Eye (tissue), 1 donor: ENCODE data around the gene PRX.

Source experiments
- DNase-seq: peaks from one replicate; pipeline ENCODE4 v3.0.0-alpha.2; 2015

The PRX gene

GRCh38 chr19:40363069-40363468 lies 50.1 kb downstream of the PRX start:
- DNase-seq = no peak

DNA sequence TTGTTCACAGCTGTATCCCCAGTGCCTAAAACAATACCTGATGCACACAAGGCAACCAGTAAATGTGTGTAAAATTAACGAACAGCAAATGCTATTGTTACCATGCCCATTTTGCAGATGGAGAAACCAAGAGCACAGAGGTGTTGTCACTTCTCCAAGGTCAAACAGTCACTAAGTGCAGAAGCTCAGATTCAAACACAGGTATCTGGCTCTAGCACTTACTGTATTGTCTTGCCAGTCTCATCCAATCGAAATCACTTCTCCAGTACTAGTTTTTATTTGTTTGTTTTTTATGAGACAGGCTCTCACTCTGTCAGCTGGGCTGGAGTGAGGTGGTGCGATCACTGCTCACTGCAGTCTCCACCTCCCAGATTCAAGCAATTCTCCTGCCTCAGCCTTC lies 51.0 kb downstream of the PRX start:
- DNase-seq = no peak

- no peak for DNase-seq
These were observed 52.4 kb downstream of the PRX start for GRCh38 chr19:40360708-40361241.

GRCh38 chr19:40360020-40360707 lies 53.0 kb downstream of the PRX start:
- DNase-seq = no peak

DNA sequence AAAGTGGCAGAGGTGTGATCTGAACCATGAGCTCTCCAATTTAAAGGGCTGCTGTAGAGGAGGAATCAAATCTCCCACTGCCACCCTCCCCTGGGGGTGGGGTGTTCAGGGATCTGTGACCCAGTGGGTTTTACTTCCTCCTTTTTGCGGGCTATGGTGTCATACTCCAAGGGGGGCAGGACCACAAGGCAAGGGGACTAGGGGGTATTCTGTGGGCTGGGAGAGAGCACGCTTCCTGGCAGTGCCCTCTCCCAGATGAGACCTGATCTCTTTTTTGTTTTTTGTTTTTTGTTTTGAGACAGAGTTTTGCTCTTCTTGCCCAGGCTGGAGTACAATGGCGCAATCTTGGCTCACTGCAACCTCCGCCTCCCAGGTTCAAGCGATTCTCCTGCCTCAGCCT lies 54.4 kb downstream of the PRX start:
- DNase-seq = no peak

GRCh38 chr19:40357640-40358039 lies 55.5 kb downstream of the PRX start:
- no peak for DNase-seq

DNA sequence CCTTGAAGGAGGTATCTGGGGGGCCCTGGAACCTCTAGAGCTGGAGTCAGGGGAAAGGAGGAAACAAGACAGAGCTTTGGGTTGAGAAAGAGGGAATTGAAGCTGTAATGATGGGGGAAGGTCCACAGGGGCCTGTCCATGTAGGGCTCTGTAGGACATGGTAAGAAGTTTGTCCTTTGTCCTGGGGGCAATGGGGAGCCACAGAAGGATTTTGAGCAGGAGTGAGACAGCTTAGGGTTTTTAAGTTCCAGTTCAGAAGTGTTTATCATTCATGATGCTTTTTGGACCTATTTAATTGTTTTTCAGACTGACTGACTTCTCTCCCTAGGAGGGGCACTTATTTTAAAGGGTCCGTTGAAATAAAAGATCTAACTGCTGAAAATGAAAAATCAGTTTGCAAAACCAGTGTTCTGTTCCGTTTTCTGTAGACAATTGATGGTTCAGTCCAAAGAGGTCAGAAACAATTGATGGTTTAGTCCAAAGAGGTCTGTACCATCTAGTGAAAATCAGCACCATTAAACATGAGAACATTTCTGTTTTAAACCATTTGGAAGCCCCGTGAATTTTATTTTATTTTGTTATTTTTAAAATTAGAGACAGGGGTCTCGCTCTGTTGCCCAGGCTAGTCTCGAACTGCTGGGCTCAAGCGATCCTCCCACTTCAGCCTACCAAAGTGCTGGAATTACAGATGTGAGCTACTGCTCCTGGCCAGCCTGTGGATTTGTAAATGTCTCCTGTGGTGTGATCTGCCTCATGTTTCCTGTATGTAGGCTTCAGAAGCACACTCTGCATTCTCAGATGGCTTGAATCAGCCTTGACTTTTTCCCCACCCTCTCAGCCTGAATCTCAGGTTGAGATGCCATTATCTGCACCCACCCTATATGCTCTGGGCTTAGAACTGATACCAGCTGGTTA lies 56.2 kb downstream of the PRX start:
- DNase-seq = no peak

GRCh38 chr19:40355975-40356680 lies 57.0 kb downstream of the PRX start:
- no peak for DNase-seq

DNA sequence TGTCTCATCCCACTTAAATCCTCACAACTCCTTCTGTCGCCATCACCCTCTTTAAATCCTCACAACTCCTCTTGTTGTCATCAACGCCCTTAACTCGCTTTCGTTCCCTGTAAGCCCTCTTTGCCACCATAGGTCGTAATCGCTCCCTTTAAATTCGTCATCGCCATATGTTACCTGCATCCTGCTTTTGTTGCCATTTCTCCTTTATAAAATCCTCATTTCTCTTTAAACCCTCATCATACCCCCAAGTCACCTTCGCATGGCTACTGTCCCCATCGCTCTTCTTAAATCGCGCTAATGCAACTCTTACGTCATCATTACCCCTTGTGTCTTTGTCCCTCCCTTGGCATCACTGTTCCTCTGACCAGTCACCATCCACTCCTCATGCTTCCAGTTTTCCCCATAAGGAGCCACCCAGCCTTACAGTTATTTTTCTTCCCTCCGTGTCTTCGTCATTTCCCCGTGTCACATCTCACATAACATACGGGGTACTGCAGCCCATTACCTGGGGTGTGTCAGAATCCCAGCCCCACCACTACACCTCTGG lies 64.1 kb downstream of the PRX start:
- peak; percentile 70 for DNase-seq

DNA sequence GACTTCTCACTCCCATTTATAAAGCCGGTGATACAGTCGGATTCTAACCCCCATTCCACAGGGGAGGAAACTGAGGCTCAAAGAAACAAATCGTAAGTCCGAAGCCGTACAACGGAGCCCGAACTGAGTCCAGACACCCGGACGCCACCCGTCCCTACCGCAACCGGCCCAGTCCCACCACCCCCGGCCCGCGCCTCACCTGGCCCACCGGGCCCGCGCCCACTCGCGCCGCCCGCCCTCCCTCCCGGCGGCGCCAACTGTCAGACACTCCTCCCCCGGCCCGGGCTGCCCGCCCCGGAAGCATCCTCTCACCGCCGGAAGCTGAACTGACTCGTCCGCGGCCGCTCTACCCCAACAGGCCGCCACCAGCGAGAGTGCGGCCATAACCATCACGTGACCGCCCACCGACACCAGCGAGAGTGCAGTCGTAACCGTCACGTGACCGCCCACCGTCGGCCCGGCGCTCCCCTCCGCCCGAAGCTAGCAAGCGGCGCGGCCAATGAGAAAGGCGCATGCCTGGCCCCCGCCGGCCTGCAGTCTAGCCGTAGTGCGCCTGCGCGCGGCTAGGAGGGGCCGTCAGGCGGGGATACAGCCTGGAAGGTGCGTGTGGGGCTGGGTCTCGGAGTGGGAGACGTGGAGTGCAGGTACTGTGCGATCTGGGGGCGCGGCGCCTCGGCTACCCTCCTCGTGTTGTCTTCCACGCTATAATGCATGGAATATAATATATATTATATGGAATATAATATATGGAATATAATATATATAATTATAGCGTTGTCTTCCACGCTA lies 64.9 kb downstream of the PRX start, which contains the start of the genes C19orf47 and PLD3:
Gene C19orf47, minus strand, starts transcription at position 273 of the 789 bp plus-strand sequence. CDS start 6,540 bp downstream, outside the sequence.
Gene PLD3, plus strand, starts transcription at position 571 of the 789 bp plus-strand sequence. CDS start 17,789 bp downstream, outside the sequence.
- peak; percentile 99 for DNase-seq

DNA sequence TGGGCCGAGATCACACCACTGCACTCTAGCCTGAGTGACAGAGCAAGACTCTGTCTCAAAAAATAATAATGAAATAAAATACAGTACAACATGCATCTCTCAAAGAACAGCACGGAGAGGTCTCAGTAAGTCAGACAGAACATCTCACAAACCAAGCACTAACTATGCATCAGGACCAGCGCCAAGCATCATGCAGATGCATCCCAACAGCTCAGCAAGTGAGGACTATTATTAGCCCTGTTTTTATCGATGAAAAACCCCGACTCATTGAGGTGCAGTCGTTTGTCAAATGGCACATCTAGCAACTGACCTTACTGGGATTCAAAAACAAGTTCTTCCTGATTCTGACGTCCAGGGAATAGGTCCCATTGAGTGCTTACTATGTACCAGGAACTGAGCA lies 68.8 kb downstream of the PRX start:
- DNase-seq = no peak
